ENCODE measurements around the gene FIGNL2. TPM values are rescaled to one million over a fixed set of nuclear protein-coding genes. Genes with fewer than 3 reads are reported as not detected.

FIGNL2 gene
- total and polyA plus RNA-seq, 5 donors from 2014 or later, result 0.06 to 0.27 (median 0.10) TPM; not detected in 2

GRCh38 chr12:51827925-51828818, 20.3 kb downstream of the FIGNL2 start:
- H3K4me3 ChIP-seq (ENCODE audit: low read depth, low read length), result no peak overlapping the region
- no peak overlapping the region for H3K27ac ChIP-seq (ENCODE audit: insufficient read depth, low read length, poor library complexity, severe bottlenecking)
- no peak overlapping the region for H3K4me3 Mint-ChIP-seq
- H3K4me1 ChIP-seq (ENCODE audit: control insufficient read depth, insufficient read depth, low read length, poor library complexity, severe bottlenecking), result peaks cover 6% of the 10 kb centered on the region
- no peaks in the 10 kb centered on the region for H3K9me3 ChIP-seq (ENCODE audit: control insufficient read depth in 2 of 2, low read length in 2 of 2)
- ATAC-seq (ENCODE audit: low read depth in 2 of 2), result peak; percentile 66 to 69
- DNase-seq, result peak in 2 of 3 donors; percentile 9 to 67
- H3K4me1 Mint-ChIP-seq, result peaks cover 0 to 31% (median 13%) of the 10 kb centered on the region in 4 donors
- H3K27ac Mint-ChIP-seq, result peak overlapping the region in 2 of 3 donors; percentile 34 to 70
- no peaks in the 10 kb centered on the region for H3K36me3 Mint-ChIP-seq
- H3K9me3 Mint-ChIP-seq, result peaks cover 0 to 3% (median 0%) of the 10 kb centered on the region in 7 donors
- H3K36me3 ChIP-seq (ENCODE audit: control insufficient read depth, insufficient read depth, low read length), result no peaks in the 10 kb centered on the region
- peaks cover 24% of the 10 kb centered on the region for H3K27me3 Mint-ChIP-seq
- no peaks in the 10 kb centered on the region for H3K27me3 ChIP-seq (ENCODE audit: control insufficient read depth, insufficient read depth, low read length)

- no peaks in the 10 kb centered on the region for H3K9me3 ChIP-seq (ENCODE audit: control insufficient read depth in 2 of 2, low read length in 2 of 2)
- DNase-seq, result no peak
- no peak overlapping the region for H3K27ac ChIP-seq (ENCODE audit: insufficient read depth, low read length, poor library complexity, severe bottlenecking)
- H3K4me3 ChIP-seq (ENCODE audit: low read depth, low read length), result no peak overlapping the region
- ATAC-seq (ENCODE audit: low read depth in 2 of 2), result no peak
- Mint-ChIP-seq H3K4me1 (peaks cover 0 to 27% (median 11%) of the 10 kb centered on the region in 4 donors), H3K4me3 (no peak overlapping the region), H3K9me3 (no peaks in the 10 kb centered on the region), H3K27me3 (peaks cover 23% of the 10 kb centered on the region), H3K27ac (no peak overlapping the region), H3K36me3 (no peaks in the 10 kb centered on the region)
- no peaks in the 10 kb centered on the region for H3K27me3 ChIP-seq (ENCODE audit: control insufficient read depth, insufficient read depth, low read length)
- no peaks in the 10 kb centered on the region for H3K36me3 ChIP-seq (ENCODE audit: control insufficient read depth, insufficient read depth, low read length)
- peaks cover 8% of the 10 kb centered on the region for H3K4me1 ChIP-seq (ENCODE audit: control insufficient read depth, insufficient read depth, low read length, poor library complexity, severe bottlenecking)
Measured at GRCh38 chr12:51826881-51827280, 21.6 kb downstream of the FIGNL2 start.

GRCh38 chr12:51825216-51825615, 23.3 kb downstream of the FIGNL2 start:
- DNase-seq, result no peak
- no peak overlapping the region for H3K27ac ChIP-seq (ENCODE audit: insufficient read depth, low read length, poor library complexity, severe bottlenecking)
- no peak overlapping the region for H3K4me3 ChIP-seq (ENCODE audit: low read depth, low read length)
- Mint-ChIP-seq H3K36me3 (no peaks in the 10 kb centered on the region), H3K4me1 (peaks cover 0 to 27% (median 11%) of the 10 kb centered on the region in 4 donors), H3K27me3 (peaks cover 18% of the 10 kb centered on the region), H3K9me3 (no peaks in the 10 kb centered on the region), H3K27ac (no peak overlapping the region), H3K4me3 (peak overlapping the region in 1 of 4 donors; percentile 43)
- no peaks in the 10 kb centered on the region for H3K27me3 ChIP-seq (ENCODE audit: control insufficient read depth, insufficient read depth, low read length)
- peaks cover 15% of the 10 kb centered on the region for H3K4me1 ChIP-seq (ENCODE audit: control insufficient read depth, insufficient read depth, low read length, poor library complexity, severe bottlenecking)
- no peaks in the 10 kb centered on the region for H3K36me3 ChIP-seq (ENCODE audit: control insufficient read depth, insufficient read depth, low read length)
- no peak for ATAC-seq (ENCODE audit: low read depth in 2 of 2)
- H3K9me3 ChIP-seq (ENCODE audit: control insufficient read depth in 2 of 2, low read length in 2 of 2), result no peaks in the 10 kb centered on the region

GRCh38 chr12:51823875-51824565, 24.5 kb downstream of the FIGNL2 start:
- Mint-ChIP-seq H3K9me3 (no peaks in the 10 kb centered on the region), H3K27ac (no peak overlapping the region), H3K36me3 (no peaks in the 10 kb centered on the region), H3K4me1 (peaks cover 0 to 32% (median 12%) of the 10 kb centered on the region in 4 donors), H3K4me3 (peak overlapping the region in 3 of 4 donors; percentile 5 to 16 (median 9)), H3K27me3 (peaks cover 25% of the 10 kb centered on the region)
- ATAC-seq (ENCODE audit: low read depth in 2 of 2), result no peak
- no peak overlapping the region for H3K27ac ChIP-seq (ENCODE audit: insufficient read depth, low read length, poor library complexity, severe bottlenecking)
- H3K4me3 ChIP-seq (ENCODE audit: low read depth, low read length), result no peak overlapping the region
- peaks cover 20% of the 10 kb centered on the region for H3K4me1 ChIP-seq (ENCODE audit: control insufficient read depth, insufficient read depth, low read length, poor library complexity, severe bottlenecking)
- no peaks in the 10 kb centered on the region for H3K9me3 ChIP-seq (ENCODE audit: control insufficient read depth in 2 of 2, low read length in 2 of 2)
- no peaks in the 10 kb centered on the region for H3K36me3 ChIP-seq (ENCODE audit: control insufficient read depth, insufficient read depth, low read length)
- no peaks in the 10 kb centered on the region for H3K27me3 ChIP-seq (ENCODE audit: control insufficient read depth, insufficient read depth, low read length)
- peak in 2 of 3 donors; percentile 17 to 26 for DNase-seq

- no peaks in the 10 kb centered on the region for H3K9me3 Mint-ChIP-seq
Measured at GRCh38 chr12:51822956-51823355, 25.6 kb downstream of the FIGNL2 start.

GRCh38 chr12:51822261-51822616, 26.3 kb downstream of the FIGNL2 start:
- H3K36me3 Mint-ChIP-seq, result no peaks in the 10 kb centered on the region
- Histone ChIP-seq H3K4me1 (ENCODE audit: control insufficient read depth, insufficient read depth, low read length, poor library complexity, severe bottlenecking) (peaks cover 13% of the 10 kb centered on the region), H3K9me3 (ENCODE audit: control insufficient read depth in 2 of 2, low read length in 2 of 2) (no peaks in the 10 kb centered on the region), H3K4me3 (ENCODE audit: low read depth, low read length) (no peak overlapping the region), H3K27me3 (ENCODE audit: control insufficient read depth, insufficient read depth, low read length) (no peaks in the 10 kb centered on the region), H3K27ac (ENCODE audit: insufficient read depth, low read length, poor library complexity, severe bottlenecking) (no peak overlapping the region), H3K36me3 (ENCODE audit: control insufficient read depth, insufficient read depth, low read length) (no peaks in the 10 kb centered on the region)
- H3K4me1 Mint-ChIP-seq, result peaks cover 0 to 16% (median 4%) of the 10 kb centered on the region in 4 donors
- H3K27ac Mint-ChIP-seq, result peak overlapping the region in 1 of 3 donors; percentile 72
- no peaks in the 10 kb centered on the region for H3K9me3 Mint-ChIP-seq
- H3K4me3 Mint-ChIP-seq, result peak overlapping the region; percentile 61 to 71 (median 66)
- ATAC-seq (ENCODE audit: low read depth in 2 of 2), result no peak
- no peak for DNase-seq
- peaks cover 29% of the 10 kb centered on the region for H3K27me3 Mint-ChIP-seq

More at GRCh38 chr12:51822956-51823355, 25.6 kb downstream of the FIGNL2 start:
- ATAC-seq (ENCODE audit: low read depth in 2 of 2) (no peak), DNase-seq (no peak)
- peaks cover 18% of the 10 kb centered on the region for H3K4me1 ChIP-seq (ENCODE audit: control insufficient read depth, insufficient read depth, low read length, poor library complexity, severe bottlenecking)
- H3K4me3 ChIP-seq (ENCODE audit: low read depth, low read length), result no peak overlapping the region
- Mint-ChIP-seq H3K4me3 (peak overlapping the region in 3 of 4 donors; percentile 36 to 71 (median 54)), H3K36me3 (no peaks in the 10 kb centered on the region), H3K4me1 (peaks cover 0 to 23% (median 8%) of the 10 kb centered on the region in 4 donors), H3K27ac (peak overlapping the region in 1 of 3 donors; percentile 20), H3K27me3 (peaks cover 29% of the 10 kb centered on the region)
- H3K36me3 ChIP-seq (ENCODE audit: control insufficient read depth, insufficient read depth, low read length), result no peaks in the 10 kb centered on the region
- no peak overlapping the region for H3K27ac ChIP-seq (ENCODE audit: insufficient read depth, low read length, poor library complexity, severe bottlenecking)
- H3K27me3 ChIP-seq (ENCODE audit: control insufficient read depth, insufficient read depth, low read length), result no peaks in the 10 kb centered on the region
- no peaks in the 10 kb centered on the region for H3K9me3 ChIP-seq (ENCODE audit: control insufficient read depth in 2 of 2, low read length in 2 of 2)

- Histone ChIP-seq H3K27me3 (ENCODE audit: control insufficient read depth, insufficient read depth, low read length) (no peaks in the 10 kb centered on the region), H3K9me3 (ENCODE audit: control insufficient read depth in 2 of 2, low read length in 2 of 2) (no peaks in the 10 kb centered on the region), H3K4me3 (ENCODE audit: low read depth, low read length) (no peak overlapping the region), H3K27ac (ENCODE audit: insufficient read depth, low read length, poor library complexity, severe bottlenecking) (peak overlapping the region; percentile 68), H3K36me3 (ENCODE audit: control insufficient read depth, insufficient read depth, low read length) (no peaks in the 10 kb centered on the region), H3K4me1 (ENCODE audit: control insufficient read depth, insufficient read depth, low read length, poor library complexity, severe bottlenecking) (peaks cover 13% of the 10 kb centered on the region)
- Mint-ChIP-seq H3K36me3 (no peaks in the 10 kb centered on the region), H3K27me3 (peaks cover 35% of the 10 kb centered on the region), H3K9me3 (no peaks in the 10 kb centered on the region), H3K4me3 (peak overlapping the region in 3 of 4 donors; percentile 62 to 71 (median 71)), H3K4me1 (peaks cover 0 to 16% (median 4%) of the 10 kb centered on the region in 4 donors), H3K27ac (no peak overlapping the region)
- DNase-seq (peak in 1 of 3 donors; percentile 11), ATAC-seq (ENCODE audit: low read depth in 2 of 2) (peak in 1 of 2 donors; percentile 8)
Measured at GRCh38 chr12:51821440-51822260, 26.9 kb downstream of the FIGNL2 start.

All from CD4-positive, CD25-positive, alpha-beta regulatory T cell (primary cell).